NCI-H82 treated with DMSO at 0.1 percent for 48 hours (cell line): Measurements from ENCODE around the gene ARMC8.
"Not testable (repeated sequence)": the region's sequence is repeated elsewhere in the genome, so short reads cannot be mapped to it uniquely, and the experiment has no call there.

Experiments used
- DNase-seq: peaks from one replicate; lab custom pipeline; 2025; ENCODE audit not compliant: unreplicated experiment; lab: John Stamatoyannopoulos, UW

Gene ARMC8

GRCh38 chr3:138187296-138188012 lies at the start of gene ARMC8:
Gene ARMC8, plus strand, starts transcription at chr3:138187301. Its CDS starts 254 bp downstream, at chr3:138187555.
- DNase-seq, result no peak

- no peak for DNase-seq
Observed at GRCh38 chr3:138137861-138138260, 49.2 kb upstream of the ARMC8 start.

GRCh38 chr3:138139691-138140090 lies 47.4 kb upstream of the ARMC8 start:
- no peak for DNase-seq

- no peak for DNase-seq
Observed at GRCh38 chr3:138140940-138141339, 46.2 kb upstream of the ARMC8 start.

- not testable (repeated sequence) for DNase-seq
Observed at GRCh38 chr3:138142181-138142580, 44.9 kb upstream of the ARMC8 start.

- peak; percentile 91 for DNase-seq
Observed at GRCh38 chr3:138148503-138148902, 38.6 kb upstream of the ARMC8 start.

GRCh38 chr3:138154534-138154933 lies 32.6 kb upstream of the ARMC8 start:
- DNase-seq, result no peak

GRCh38 chr3:138157743-138158142 lies 29.4 kb upstream of the ARMC8 start:
- DNase-seq, result no peak

- no peak for DNase-seq
Observed at GRCh38 chr3:138165061-138165460, 22.0 kb upstream of the ARMC8 start.

- DNase-seq, result no peak
Observed at GRCh38 chr3:138172625-138173024, 14.5 kb upstream of the ARMC8 start.

- no peak for DNase-seq
Observed at GRCh38 chr3:138173769-138174420, 13.2 kb upstream of the ARMC8 start.

- peak; percentile 54 for DNase-seq
Observed at GRCh38 chr3:138174421-138175131, 12.5 kb upstream of the ARMC8 start, which contains the start of gene DBR1. Gene DBR1, minus strand, starts transcription at chr3:138174921. Its CDS starts 126 bp downstream, at chr3:138174795.

GRCh38 chr3:138180375-138181029 lies 6.6 kb upstream of the ARMC8 start:
- DNase-seq, result peak; percentile 46

GRCh38 chr3:138184994-138185393 lies 2.1 kb upstream of the ARMC8 start:
- no peak for DNase-seq

GRCh38 chr3:138186221-138186620 lies 880 bp upstream of the ARMC8 start:
- no peak for DNase-seq

GRCh38 chr3:138186803-138187295 lies 252 bp upstream of the ARMC8 start:
- peak; percentile 75 for DNase-seq

- DNase-seq, result no peak
Observed at GRCh38 chr3:138188013-138188730, 1.1 kb downstream of the ARMC8 start.

GRCh38 chr3:138195481-138195880 lies 8.4 kb downstream of the ARMC8 start:
- DNase-seq, result peak; percentile 56

GRCh38 chr3:138196023-138196422 lies 8.9 kb downstream of the ARMC8 start:
- DNase-seq, result no peak

GRCh38 chr3:138197058-138197457 lies 10.0 kb downstream of the ARMC8 start:
- no peak for DNase-seq
